CD4-positive, alpha-beta memory T cell (primary cell): ENCODE data around the gene LPAR5. TPM values are rescaled to one million over a fixed set of nuclear protein-coding genes. Genes with fewer than 3 reads are reported as not detected.

Source experiments
- CTCF ChIA-PET: fragments of 350-600 bp; sonication (Branson Sonifier 250); formaldehyde crosslinking; loops from one replicate; lab custom pipeline; 2021; ENCODE audit warnings: inconsistent platforms; ENCODE audit not compliant: partially characterized antibody; lab: Charles Lee
- POLR2A ChIA-PET: fragments of 350-600 bp; sonication (Branson Sonifier 250); formaldehyde crosslinking; loops from one replicate; lab custom pipeline; 2021; ENCODE audit not compliant: partially characterized antibody; lab: Charles Lee
- DNase-seq, 5 donors: peaks; one replicate each; pipeline versions ENCODE4 v3.0.0 to v3.0.0-alpha.2; 2020 to 2022; ENCODE audit warnings: mixed read lengths in 1 of 5
- H3K27ac ChIP-seq: one replicate; pipeline ENCODE4 v1.7.0; 2013; ENCODE audit warnings: low read depth, low read length
- H3K27me3 ChIP-seq: 2 replicates; pipeline ENCODE4 v1.7.0; 2013; ENCODE audit warnings: mild to moderate bottlenecking, low read length, moderate library complexity; ENCODE audit not compliant: insufficient read depth
- H3K36me3 ChIP-seq: 2 replicates; pipeline ENCODE4 v1.7.0; 2013; ENCODE audit warnings: mild to moderate bottlenecking, low read length, moderate library complexity; ENCODE audit not compliant: insufficient read depth
- H3K4me1 ChIP-seq: 2 replicates; pipeline ENCODE4 v1.7.0; 2013; ENCODE audit warnings: mild to moderate bottlenecking, low read length, moderate library complexity; ENCODE audit not compliant: insufficient read depth
- H3K4me3 ChIP-seq, 2 donors: one replicate each; pipeline ENCODE4 v1.7.0; 2013; ENCODE audit warnings: low read length in 2 of 2, mild to moderate bottlenecking in 1 of 2
- H3K9me3 ChIP-seq, 2 donors: one replicate each; pipeline ENCODE4 v1.7.0; 2013; ENCODE audit warnings: low read length in 2 of 2, control low read depth in 1 of 2; ENCODE audit not compliant: control insufficient read depth in 1 of 2
- H3K27ac Mint-ChIP-seq, 7 donors: one replicate each; pipeline ENCODE4 v1.8.0; 2020 to 2021; ENCODE audit warnings: mixed read lengths in 7 of 7, mild to moderate bottlenecking in 6 of 7, inconsistent platforms in 3 of 7, moderate library complexity in 3 of 7
- H3K27me3 Mint-ChIP-seq, 2 donors: one replicate each; pipeline ENCODE4 v1.8.0; 2020 to 2021; ENCODE audit warnings: mixed read lengths in 2 of 2
- H3K36me3 Mint-ChIP-seq, 2 donors: one replicate each; pipeline ENCODE4 v1.8.0; 2020 to 2021; ENCODE audit warnings: mixed read lengths in 2 of 2, inconsistent platforms in 1 of 2, mild to moderate bottlenecking in 1 of 2
- H3K4me1 Mint-ChIP-seq, 4 donors: one replicate each; pipeline ENCODE4 v1.8.0; 2020 to 2021; ENCODE audit warnings: mixed read lengths in 4 of 4, mild to moderate bottlenecking in 1 of 4
- H3K4me3 Mint-ChIP-seq, 8 donors: one replicate each; pipeline ENCODE4 v1.8.0; 2020 to 2021; ENCODE audit warnings: mixed read lengths in 8 of 8, mild to moderate bottlenecking in 7 of 8, moderate library complexity in 6 of 8, inconsistent platforms in 3 of 8
- H3K9me3 Mint-ChIP-seq, 8 donors: one replicate each; pipeline ENCODE4 v1.8.0; 2020 to 2021; ENCODE audit warnings: mixed read lengths in 8 of 8, mild to moderate bottlenecking in 5 of 8, inconsistent platforms in 3 of 8, moderate library complexity in 1 of 8
- intact Hi-C: fragments of 100-400 bp; cut with micrococcal nuclease; formaldehyde crosslinking; loops from one replicate; pipeline ENCODE4 v1.15.1; 2023
- polyA plus RNA-seq, 2 donors: library from polyadenylated mRNA; unstranded; fragments of 300-500 nt; fragmentation: Illumina TruSeq; gene quantifications; one replicate each; pipeline ENCODE4 v1.2.3, GENCODE V29; 2021
- total RNA-seq, 2 experiments: library from RNA; stranded (reverse); gene quantifications; one replicate each; pipeline ENCODE4 v1.2.3, GENCODE V29; 2021

LPAR5 gene
- total and polyA plus RNA-seq, 4 experiments from 2014 or later: 5.4 to 11.9 (median 10.6) TPM

- Histone ChIP-seq H3K9me3 (peaks cover 0 to 11% of the 10 kb centered on the region in 2 donors), H3K36me3 (no peaks in the 10 kb centered on the region), H3K4me1 (peaks cover 2% of the 10 kb centered on the region), H3K4me3 (no peak overlapping the region), H3K27ac (no peak overlapping the region), H3K27me3 (no peaks in the 10 kb centered on the region)
- H3K27ac Mint-ChIP-seq: peak overlapping the region in 1 of 7 donors; percentile 42
- CTCF ChIA-PET: no interaction called here
- H3K27me3 Mint-ChIP-seq: peaks cover 0 to 3% of the 10 kb centered on the region in 2 donors
- intact Hi-C loops: no loop called here
- peaks cover 6 to 14% of the 10 kb centered on the region in 2 donors for H3K36me3 Mint-ChIP-seq
- DNase-seq: no peak
- H3K4me3 Mint-ChIP-seq: no peak overlapping the region
- H3K4me1 Mint-ChIP-seq: peaks cover 1 to 7% (median 5%) of the 10 kb centered on the region in 4 donors
- peaks cover 0 to 21% (median 8%) of the 10 kb centered on the region in 8 donors for H3K9me3 Mint-ChIP-seq
- POLR2A ChIA-PET: no interaction called here
Measured at GRCh38 chr12:6641131-6641530, 5.4 kb upstream of the LPAR5 start.

- ChIA-PET CTCF (no interaction called here), POLR2A (no interaction called here)
- Mint-ChIP-seq H3K4me3 (no peak overlapping the region), H3K9me3 (peaks cover 0 to 21% (median 8%) of the 10 kb centered on the region in 8 donors), H3K27ac (no peak overlapping the region), H3K36me3 (peaks cover 6 to 14% of the 10 kb centered on the region in 2 donors), H3K4me1 (peaks cover 4 to 13% (median 9%) of the 10 kb centered on the region in 4 donors), H3K27me3 (peaks cover 0 to 3% of the 10 kb centered on the region in 2 donors)
- no peaks in the 10 kb centered on the region for H3K36me3 ChIP-seq
- H3K4me1 ChIP-seq: peaks cover 6% of the 10 kb centered on the region
- peaks cover 0 to 11% of the 10 kb centered on the region in 2 donors for H3K9me3 ChIP-seq
- no peak overlapping the region for H3K27ac ChIP-seq
- intact Hi-C loops: no loop called here
- no peak for DNase-seq
- H3K4me3 ChIP-seq: no peak overlapping the region
- H3K27me3 ChIP-seq: no peaks in the 10 kb centered on the region
Measured at GRCh38 chr12:6640497-6640896, 4.7 kb upstream of the LPAR5 start.

- no peak overlapping the region for H3K27ac ChIP-seq
Measured at GRCh38 chr12:6639151-6639801, 3.5 kb upstream of the LPAR5 start.

GRCh38 chr12:6638305-6638704 is 2.5 kb upstream of the LPAR5 start:
- Mint-ChIP-seq H3K27me3 (peaks cover 0 to 3% of the 10 kb centered on the region in 2 donors), H3K4me3 (no peak overlapping the region), H3K36me3 (peaks cover 0 to 3% of the 10 kb centered on the region in 2 donors), H3K9me3 (peaks cover 0 to 5% (median 2%) of the 10 kb centered on the region in 8 donors), H3K4me1 (peaks cover 9 to 29% (median 19%) of the 10 kb centered on the region in 4 donors), H3K27ac (peak overlapping the region in 3 of 7 donors; percentile 9 to 73 (median 50))
- no peak overlapping the region for H3K4me3 ChIP-seq
- no peak for DNase-seq
- no peaks in the 10 kb centered on the region for H3K36me3 ChIP-seq
- H3K9me3 ChIP-seq: peaks cover 0 to 2% of the 10 kb centered on the region in 2 donors
- H3K27me3 ChIP-seq: no peaks in the 10 kb centered on the region
- H3K27ac ChIP-seq: no peak overlapping the region
- intact Hi-C loops: no loop called here
- CTCF ChIA-PET: no interaction called here
- peaks cover 13% of the 10 kb centered on the region for H3K4me1 ChIP-seq
- POLR2A ChIA-PET: interaction anchor here (1.5 kb wide), 1 partner anchor 25 kb away, joined by 3 read pairs; no protein-coding TSS in a partner anchor

More at GRCh38 chr12:6639151-6639801, 3.5 kb upstream of the LPAR5 start:
- ChIA-PET CTCF (no interaction called here), POLR2A (interaction anchor here (1.5 kb wide), 1 partner anchor 26 kb away, joined by 3 read pairs; no protein-coding TSS in a partner anchor)
- DNase-seq: no peak
- Histone ChIP-seq H3K4me1 (peaks cover 13% of the 10 kb centered on the region), H3K4me3 (no peak overlapping the region), H3K36me3 (no peaks in the 10 kb centered on the region), H3K27me3 (no peaks in the 10 kb centered on the region), H3K9me3 (peaks cover 0 to 9% of the 10 kb centered on the region in 2 donors)
- H3K36me3 Mint-ChIP-seq: peaks cover 4 to 8% of the 10 kb centered on the region in 2 donors
- intact Hi-C loops: no loop called here
- no peak overlapping the region for H3K4me3 Mint-ChIP-seq
- H3K4me1 Mint-ChIP-seq: peaks cover 7 to 24% (median 16%) of the 10 kb centered on the region in 4 donors
- peaks cover 0 to 15% (median 7%) of the 10 kb centered on the region in 8 donors for H3K9me3 Mint-ChIP-seq
- no peak overlapping the region for H3K27ac Mint-ChIP-seq
- H3K27me3 Mint-ChIP-seq: peaks cover 0 to 3% of the 10 kb centered on the region in 2 donors

GRCh38 chr12:6635375-6635855 is 344 bp downstream of the LPAR5 start:
- H3K9me3 ChIP-seq: no peaks in the 10 kb centered on the region
- Mint-ChIP-seq H3K4me3 (peak overlapping the region; percentile 71 to 85 (median 79)), H3K27ac (peak overlapping the region; percentile 18 to 91 (median 84)), H3K4me1 (peaks cover 27 to 58% (median 43%) of the 10 kb centered on the region in 4 donors), H3K27me3 (no peaks in the 10 kb centered on the region), H3K9me3 (peaks cover 0 to 2% (median 0%) of the 10 kb centered on the region in 8 donors), H3K36me3 (no peaks in the 10 kb centered on the region)
- peaks cover 41% of the 10 kb centered on the region for H3K4me1 ChIP-seq
- intact Hi-C loops: no loop called here
- H3K4me3 ChIP-seq: no peak overlapping the region
- no peaks in the 10 kb centered on the region for H3K36me3 ChIP-seq
- peak in 3 of 5 donors; percentile 26 to 76 (median 48) for DNase-seq
- ChIA-PET CTCF (interaction anchor here (1.9 to 7.1 kb wide), 2 partner anchors 15 to 88 kb away, joined by 4 to 40 read pairs; partner anchors contain the start of gene COPS7A), POLR2A (interaction anchor here (0.8 to 2.1 kb wide), 11 partner anchors 9 to 216 kb away, joined by 3 to 10 read pairs (median 4); partner anchors contain the start of genes CDCA3, COPS7A, USP5 and ZNF384)
- H3K27ac ChIP-seq: peak overlapping the region; percentile 28
- no peaks in the 10 kb centered on the region for H3K27me3 ChIP-seq

- Histone ChIP-seq H3K27ac (peak overlapping the region; percentile 63), H3K4me3 (no peak overlapping the region), H3K27me3 (no peaks in the 10 kb centered on the region), H3K9me3 (no peaks in the 10 kb centered on the region), H3K4me1 (peaks cover 50% of the 10 kb centered on the region), H3K36me3 (no peaks in the 10 kb centered on the region)
- H3K4me3 Mint-ChIP-seq: peak overlapping the region; percentile 82 to 93 (median 88)
- peak; percentile 52 to 66 (median 62) for DNase-seq
- intact Hi-C loops: no loop called here
- H3K36me3 Mint-ChIP-seq: no peaks in the 10 kb centered on the region
- CTCF ChIA-PET: interaction anchor here (1.0 to 7.1 kb wide), 5 partner anchors 12 to 194 kb away, joined by 3 to 40 read pairs (median 3); no protein-coding TSS in a partner anchor
- POLR2A ChIA-PET: interaction anchor here (0.6 to 2.3 kb wide), 13 partner anchors 11 to 187 kb away, joined by 3 to 15 read pairs (median 3); partner anchors contain the start of genes ACRBP, CD27, CHD4 and COPS7A
- H3K27me3 Mint-ChIP-seq: no peaks in the 10 kb centered on the region
- peak overlapping the region; percentile 91 to 98 (median 97) for H3K27ac Mint-ChIP-seq
- H3K4me1 Mint-ChIP-seq: peaks cover 35 to 70% (median 52%) of the 10 kb centered on the region in 4 donors
- H3K9me3 Mint-ChIP-seq: no peaks in the 10 kb centered on the region
Measured at GRCh38 chr12:6632026-6632983, 3.5 kb downstream of the LPAR5 start.
